Measurements from ENCODE around the gene LARGE1.

LARGE1 gene

GRCh38 chr22:33492210-33492651 lies 428.0 kb downstream of the LARGE1 start:
- in situ Hi-C loops (cut with HindIII; ENCODE audit: low sequenced_read_pairs): no loop called here
- no peak for TF ChIP-seq CTCF (IDR thresholded peaks at IDR 0.05; ENCODE audit: low read depth, low read length)
- H3K4me3 ChIP-seq (ENCODE audit: low read depth, low read length): no peak overlapping the region
- DNase-seq (ENCODE audit: low read depth, low spot score): no peak

GRCh38 chr22:33487041-33487716 lies 433.1 kb downstream of the LARGE1 start:
- no peak for TF ChIP-seq CTCF (IDR thresholded peaks at IDR 0.05; ENCODE audit: low read depth, low read length)
- in situ Hi-C loops (cut with HindIII; ENCODE audit: low sequenced_read_pairs): no loop called here
- DNase-seq (ENCODE audit: low read depth, low spot score): no peak
- no peak overlapping the region for H3K4me3 ChIP-seq (ENCODE audit: low read depth, low read length)

- H3K4me3 ChIP-seq (ENCODE audit: low read depth, low read length): no peak overlapping the region
- in situ Hi-C loops (cut with HindIII; ENCODE audit: low sequenced_read_pairs): no loop called here
- TF ChIP-seq CTCF (IDR thresholded peaks at IDR 0.05; ENCODE audit: low read depth, low read length): no peak
- DNase-seq (ENCODE audit: low read depth, low spot score): no peak
These were observed 438.7 kb downstream of the LARGE1 start for GRCh38 chr22:33481550-33481949.

GRCh38 chr22:33477120-33478111 lies 442.9 kb downstream of the LARGE1 start:
- in situ Hi-C loops (cut with HindIII; ENCODE audit: low sequenced_read_pairs): no loop called here

GRCh38 chr22:33476716-33477115 lies 443.6 kb downstream of the LARGE1 start:
- no peak for DNase-seq (ENCODE audit: low read depth, low spot score)
- in situ Hi-C loops (cut with HindIII; ENCODE audit: low sequenced_read_pairs): no loop called here

More at GRCh38 chr22:33477120-33478111, 442.9 kb downstream of the LARGE1 start:
- DNase-seq (ENCODE audit: low read depth, low spot score): no peak
- TF ChIP-seq CTCF (IDR thresholded peaks at IDR 0.05; ENCODE audit: low read depth, low read length): no peak
- no peak overlapping the region for H3K4me3 ChIP-seq (ENCODE audit: low read depth, low read length)

More at GRCh38 chr22:33476716-33477115, 443.6 kb downstream of the LARGE1 start:
- no peak overlapping the region for H3K4me3 ChIP-seq (ENCODE audit: low read depth, low read length)
- no peak for TF ChIP-seq CTCF (IDR thresholded peaks at IDR 0.05; ENCODE audit: low read depth, low read length)

Data from astrocyte of the spinal cord (primary cell).